ENCODE results near the gene ITGAL.
A peak's percentile ranks its signal among the peaks of the same experiment; 100 is the strongest.

Gene ITGAL

DNA sequence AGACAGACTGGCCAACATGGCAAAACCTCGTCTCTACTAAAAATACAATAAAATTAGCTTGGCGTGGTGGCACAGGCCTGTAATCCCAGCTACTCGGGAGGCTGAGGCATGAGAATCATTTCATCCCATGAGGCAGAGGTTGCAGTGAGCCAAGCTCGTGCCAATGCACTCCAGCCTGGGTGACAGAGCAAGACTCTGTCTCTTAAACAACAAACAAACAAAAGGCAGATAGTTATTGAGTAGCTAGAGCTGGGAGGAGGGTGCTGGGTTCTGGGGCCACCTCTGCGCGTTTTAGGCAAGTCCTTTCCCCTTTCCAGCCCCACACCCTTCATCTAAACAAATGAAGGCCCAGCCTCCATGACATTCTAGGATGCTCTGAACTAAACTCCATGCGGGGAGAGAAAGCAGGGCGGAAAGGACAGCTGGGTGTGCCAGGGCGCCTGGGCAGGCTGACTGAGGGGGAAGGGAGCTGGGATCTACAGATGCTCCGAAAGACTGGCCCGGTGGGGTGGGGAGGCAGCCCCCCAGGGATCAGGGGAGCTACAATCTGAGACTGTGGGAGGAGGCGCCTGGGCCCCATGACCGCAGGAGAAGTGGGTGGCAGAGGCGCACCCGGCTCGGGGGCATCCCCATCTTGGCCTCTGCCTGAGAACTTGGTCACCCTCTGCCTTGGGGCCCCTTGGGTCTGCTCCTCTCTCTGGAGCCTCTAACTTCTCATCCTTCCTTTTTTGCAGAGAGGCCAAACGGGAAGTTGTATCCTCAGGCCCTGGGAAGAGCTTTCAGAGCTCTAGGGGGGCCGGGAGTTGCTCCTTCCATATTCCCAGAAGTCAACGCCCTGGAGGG, 910 bp downstream of the ITGAL start:
- no peaks in the 10 kb centered on the region for H4K20me1 ChIP-seq (ENCODE audit: insufficient read depth, low read length)
- no peaks in the 10 kb centered on the region for H3K27me3 ChIP-seq (replicated peaks; ENCODE audit: insufficient read depth, low read length)
- H3K9me3 ChIP-seq (replicated peaks; ENCODE audit: insufficient read depth, low read length) = no peaks in the 10 kb centered on the region
- H3K9me2 ChIP-seq (replicated peaks; ENCODE audit: insufficient read depth, low read length) = no peaks in the 10 kb centered on the region
- peaks cover 20% of the 10 kb centered on the region for H3K79me2 ChIP-seq (ENCODE audit: low read length)
- peak overlapping the region; percentile 80 for H3K4me3 ChIP-seq (ENCODE audit: low read length)
- H3F3A ChIP-seq (ENCODE audit: insufficient read depth, low read length) = peaks cover 18% of the 10 kb centered on the region
- no peak for DNase-seq
- peak overlapping the region; percentile 99 for H3K4me2 ChIP-seq (ENCODE audit: low read depth, low read length)
- TF ChIP-seq, protein P1, sequence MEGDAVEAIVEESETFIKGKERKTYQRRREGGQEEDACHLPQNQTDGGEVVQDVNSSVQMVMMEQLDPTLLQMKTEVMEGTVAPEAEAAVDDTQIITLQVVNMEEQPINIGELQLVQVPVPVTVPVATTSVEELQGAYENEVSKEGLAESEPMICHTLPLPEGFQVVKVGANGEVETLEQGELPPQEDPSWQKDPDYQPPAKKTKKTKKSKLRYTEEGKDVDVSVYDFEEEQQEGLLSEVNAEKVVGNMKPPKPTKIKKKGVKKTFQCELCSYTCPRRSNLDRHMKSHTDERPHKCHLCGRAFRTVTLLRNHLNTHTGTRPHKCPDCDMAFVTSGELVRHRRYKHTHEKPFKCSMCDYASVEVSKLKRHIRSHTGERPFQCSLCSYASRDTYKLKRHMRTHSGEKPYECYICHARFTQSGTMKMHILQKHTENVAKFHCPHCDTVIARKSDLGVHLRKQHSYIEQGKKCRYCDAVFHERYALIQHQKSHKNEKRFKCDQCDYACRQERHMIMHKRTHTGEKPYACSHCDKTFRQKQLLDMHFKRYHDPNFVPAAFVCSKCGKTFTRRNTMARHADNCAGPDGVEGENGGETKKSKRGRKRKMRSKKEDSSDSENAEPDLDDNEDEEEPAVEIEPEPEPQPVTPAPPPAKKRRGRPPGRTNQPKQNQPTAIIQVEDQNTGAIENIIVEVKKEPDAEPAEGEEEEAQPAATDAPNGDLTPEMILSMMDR (IDR thresholded peaks at IDR 0.05; ENCODE audit: low read length) = no peak
- no peak for TF ChIP-seq EZH2phosphoT487 (IDR thresholded peaks at IDR 0.05; ENCODE audit: low read length)
- no peak for TF ChIP-seq EZH2 (optimal IDR thresholded peaks at IDR 0.05; ENCODE audit: low read depth, low read length)
- H3K36me3 ChIP-seq (replicated peaks; ENCODE audit: insufficient read depth, low read length) = no peaks in the 10 kb centered on the region
- peak overlapping the region; percentile 91 for H2AFZ ChIP-seq (ENCODE audit: low read length)
- H3K9ac ChIP-seq (ENCODE audit: low read length) = peak overlapping the region; percentile 71
- peaks cover 17% of the 10 kb centered on the region for H3K4me1 ChIP-seq (ENCODE audit: low read length)
- H3K27ac ChIP-seq (ENCODE audit: low read length) = peak overlapping the region; percentile 87; the same call in 1 of the 2 replicates

- Histone ChIP-seq H3K27ac (ENCODE audit: low read length) (peak overlapping the region; percentile 87; the same call in 1 of the 2 replicates), H3K36me3 (replicated peaks; ENCODE audit: insufficient read depth, low read length) (no peaks in the 10 kb centered on the region), H3K9me2 (replicated peaks; ENCODE audit: insufficient read depth, low read length) (no peaks in the 10 kb centered on the region), H3F3A (ENCODE audit: insufficient read depth, low read length) (peaks cover 18% of the 10 kb centered on the region), H3K9me3 (replicated peaks; ENCODE audit: insufficient read depth, low read length) (no peaks in the 10 kb centered on the region), H3K4me1 (ENCODE audit: low read length) (peaks cover 17% of the 10 kb centered on the region), H2AFZ (ENCODE audit: low read length) (no peak overlapping the region), H3K4me2 (ENCODE audit: low read depth, low read length) (peak overlapping the region; percentile 99; the same call in 1 of the 2 replicates), H3K9ac (ENCODE audit: low read length) (peak overlapping the region; percentile 71; the same call in 1 of the 2 replicates), H3K79me2 (ENCODE audit: low read length) (peaks cover 20% of the 10 kb centered on the region), H3K4me3 (ENCODE audit: low read length) (peak overlapping the region; percentile 80), H3K27me3 (replicated peaks; ENCODE audit: insufficient read depth, low read length) (no peaks in the 10 kb centered on the region), H4K20me1 (ENCODE audit: insufficient read depth, low read length) (no peaks in the 10 kb centered on the region)
- TF ChIP-seq, protein P1 (IDR thresholded peaks at IDR 0.05; ENCODE audit: low read length) = no peak
- no peak for DNase-seq
Measured at GRCh38 chr16:30474074-30474452, 1.5 kb downstream of the ITGAL start.

GRCh38 chr16:30474684-30475083, 2.1 kb downstream of the ITGAL start:
- H2AFZ ChIP-seq (ENCODE audit: low read length) = no peak overlapping the region
- no peak overlapping the region for H3K27ac ChIP-seq (ENCODE audit: low read length)

More at GRCh38 chr16:30474684-30475083, 2.1 kb downstream of the ITGAL start:
- Histone ChIP-seq H3F3A (ENCODE audit: insufficient read depth, low read length) (peaks cover 18% of the 10 kb centered on the region), H3K79me2 (ENCODE audit: low read length) (peaks cover 20% of the 10 kb centered on the region), H3K4me3 (ENCODE audit: low read length) (no peak overlapping the region), H3K36me3 (replicated peaks; ENCODE audit: insufficient read depth, low read length) (no peaks in the 10 kb centered on the region), H4K20me1 (ENCODE audit: insufficient read depth, low read length) (no peaks in the 10 kb centered on the region), H3K4me1 (ENCODE audit: low read length) (peaks cover 14% of the 10 kb centered on the region), H3K4me2 (ENCODE audit: low read depth, low read length) (no peak overlapping the region), H3K9me3 (replicated peaks; ENCODE audit: insufficient read depth, low read length) (no peaks in the 10 kb centered on the region), H3K9me2 (replicated peaks; ENCODE audit: insufficient read depth, low read length) (no peaks in the 10 kb centered on the region), H3K9ac (ENCODE audit: low read length) (no peak overlapping the region), H3K27me3 (replicated peaks; ENCODE audit: insufficient read depth, low read length) (no peaks in the 10 kb centered on the region)
- no peak for DNase-seq
- TF ChIP-seq, protein P1 (IDR thresholded peaks at IDR 0.05; ENCODE audit: low read length) = no peak
- TF ChIP-seq EZH2 (optimal IDR thresholded peaks at IDR 0.05; ENCODE audit: low read depth, low read length) (no peak), EZH2phosphoT487 (IDR thresholded peaks at IDR 0.05; ENCODE audit: low read length) (no peak)

Measured in MM.1S (cell line).